ENCODE data around the gene SNUPN. TPM values are rescaled to one million over a fixed set of nuclear protein-coding genes. Genes with fewer than 3 reads are reported as not detected.

The SNUPN gene
- total and polyA plus RNA-seq, 2 donors (not counting 1 experiment from before 2014, with no cell fraction given), result 10.5 to 23.5 TPM

GRCh38 chr15:75641603-75642002 lies 16.1 kb upstream of the SNUPN start:
- ChIA-PET POLR2A (interaction anchor here (0.6 to 4.5 kb wide), 4 partner anchors 16 to 306 kb away, joined by 3 to 38 read pairs (median 14); partner anchors contain the start of genes COMMD4 and SNUPN), CTCF (interaction anchor here (0.7 to 3.8 kb wide), 4 partner anchors 102 to 289 kb away, joined by 3 to 29 read pairs (median 4); partner anchors contain the start of gene MAN2C1)
- H3K79me2 ChIP-seq (ENCODE audit: control insufficient read depth, insufficient read depth, low read length), result peaks cover 30% of the 10 kb centered on the region
- intact Hi-C loops (cut with micrococcal nuclease), result loop anchor here (1.0 to 10.0 kb wide), 4 partner anchors 117 to 1099 kb away; partner anchors contain the start of genes ARID3B and PPCDC
- TF ChIP-seq CTCF (IDR thresholded peaks at IDR 0.05), result no peak
- no peak for TF ChIP-seq EZH2 (IDR thresholded peaks at IDR 0.05; ENCODE audit: borderline replicate concordance, insufficient read depth, low read depth, low read length, poor library complexity, severe bottlenecking)
- ATAC-seq (ENCODE audit: low read depth) (no peak), DNase-seq (no peak)
- H3K4me1 ChIP-seq (ENCODE audit: control insufficient read depth in 2 of 2, insufficient read depth in 2 of 2, low read length in 2 of 2), result peaks cover 32 to 36% of the 10 kb centered on the region in 2 donors
- H3K9me3 ChIP-seq (ENCODE audit: control extremely low read depth in 1 of 3, control insufficient read depth in 2 of 3, insufficient read depth in 1 of 3, low read length in 2 of 3), result no peaks in the 10 kb centered on the region
- Mint-ChIP-seq H3K27ac (no peak overlapping the region), H3K4me1 (peaks cover 40% of the 10 kb centered on the region), H3K9me3 (ENCODE audit: insufficient read depth) (no peaks in the 10 kb centered on the region), H3K4me3 (no peak overlapping the region), H3K27me3 (peaks cover 2% of the 10 kb centered on the region)
- H2AFZ ChIP-seq (ENCODE audit: insufficient read depth, low read depth, low read length, poor library complexity, severe bottlenecking), result no peak overlapping the region
- no peak overlapping the region for H3K27ac ChIP-seq (ENCODE audit: low read length in 2 of 2)
- peaks cover 0 to 10% of the 10 kb centered on the region in 2 experiments for H3K36me3 ChIP-seq (replicated peaks in 1 of 2; ENCODE audit: control extremely low read depth in 1 of 2, control insufficient read depth in 1 of 2, extremely low read depth in 1 of 2, insufficient read depth in 2 of 2, low read length in 1 of 2)
- H3K27me3 ChIP-seq (replicated peaks in 1 of 4; ENCODE audit: control extremely low read depth in 1 of 4, control insufficient read depth in 3 of 4, insufficient read depth in 4 of 4, low read length in 3 of 4), result peaks cover 0 to 6% (median 4%) of the 10 kb centered on the region in 4 experiments
- no peak overlapping the region for H3K4me3 ChIP-seq (ENCODE audit: control extremely low read depth in 1 of 5, extremely low read depth in 1 of 5, insufficient read depth in 1 of 5, low read depth in 2 of 5, low read length in 4 of 5)
- no peak overlapping the region for H3K4me2 ChIP-seq (replicated peaks; ENCODE audit: low read depth, low read length, poor library complexity, severe bottlenecking)
- no peak overlapping the region for H3K9ac ChIP-seq (ENCODE audit: low read length)
- peaks cover 25% of the 10 kb centered on the region for H4K20me1 ChIP-seq (ENCODE audit: control insufficient read depth, insufficient read depth, low read length, poor library complexity, severe bottlenecking)
- WGBS (ENCODE audit: insufficient coverage), result 100% methylated on average over 2 of the region's 5 CpGs

GRCh38 chr15:75641179-75641503 lies 15.6 kb upstream of the SNUPN start:
- intact Hi-C loops (cut with micrococcal nuclease), result loop anchor here (1.0 to 10.0 kb wide), 4 partner anchors 118 to 1099 kb away; partner anchors contain the start of genes ARID3B and PPCDC
- H3K9ac ChIP-seq (ENCODE audit: low read length), result peak overlapping the region; percentile 95
- Mint-ChIP-seq H3K27me3 (no peaks in the 10 kb centered on the region), H3K9me3 (ENCODE audit: insufficient read depth) (no peaks in the 10 kb centered on the region), H3K27ac (peak overlapping the region; percentile 96), H3K4me1 (peaks cover 38% of the 10 kb centered on the region), H3K4me3 (peak overlapping the region; percentile 95)
- H3K27ac ChIP-seq (ENCODE audit: low read length in 2 of 2), result peak overlapping the region; percentile 78 to 81
- peaks cover 29 to 36% of the 10 kb centered on the region in 2 donors for H3K4me1 ChIP-seq (ENCODE audit: control insufficient read depth in 2 of 2, insufficient read depth in 2 of 2, low read length in 2 of 2)
- TF ChIP-seq EZH2 (IDR thresholded peaks at IDR 0.05; ENCODE audit: borderline replicate concordance, insufficient read depth, low read depth, low read length, poor library complexity, severe bottlenecking), result no peak
- TF ChIP-seq CTCF (IDR thresholded peaks at IDR 0.05), result no peak
- H2AFZ ChIP-seq (ENCODE audit: insufficient read depth, low read depth, low read length, poor library complexity, severe bottlenecking), result peak overlapping the region; percentile 91
- no peaks in the 10 kb centered on the region for H3K9me3 ChIP-seq (ENCODE audit: control extremely low read depth in 1 of 3, control insufficient read depth in 2 of 3, insufficient read depth in 1 of 3, low read length in 2 of 3)
- DNase-seq (no peak), ATAC-seq (ENCODE audit: low read depth) (no peak)
- H3K4me3 ChIP-seq (ENCODE audit: control extremely low read depth in 1 of 5, extremely low read depth in 1 of 5, insufficient read depth in 1 of 5, low read depth in 2 of 5, low read length in 4 of 5), result peak overlapping the region in 1 of 5 experiments; percentile 91
- peak overlapping the region; percentile 97 for H3K4me2 ChIP-seq (replicated peaks; ENCODE audit: low read depth, low read length, poor library complexity, severe bottlenecking)
- peaks cover 25% of the 10 kb centered on the region for H4K20me1 ChIP-seq (ENCODE audit: control insufficient read depth, insufficient read depth, low read length, poor library complexity, severe bottlenecking)
- peaks cover 35% of the 10 kb centered on the region for H3K79me2 ChIP-seq (ENCODE audit: control insufficient read depth, insufficient read depth, low read length)
- peaks cover 0 to 4% (median under 1%) of the 10 kb centered on the region in 4 experiments for H3K27me3 ChIP-seq (replicated peaks in 1 of 4; ENCODE audit: control extremely low read depth in 1 of 4, control insufficient read depth in 3 of 4, insufficient read depth in 4 of 4, low read length in 3 of 4)
- peaks cover 0 to 10% of the 10 kb centered on the region in 2 experiments for H3K36me3 ChIP-seq (replicated peaks in 1 of 2; ENCODE audit: control extremely low read depth in 1 of 2, control insufficient read depth in 1 of 2, extremely low read depth in 1 of 2, insufficient read depth in 2 of 2, low read length in 1 of 2)
- no CpG with 5 or more reads among the region's 4 CpGs for WGBS (ENCODE audit: insufficient coverage)
- CTCF ChIA-PET, result interaction anchor here (0.7 to 3.8 kb wide), 4 partner anchors 103 to 289 kb away, joined by 3 to 29 read pairs (median 4); partner anchors contain the start of gene MAN2C1
- POLR2A ChIA-PET, result interaction anchor here (2.7 to 4.5 kb wide), 2 partner anchors 15 to 186 kb away, joined by 20 to 38 read pairs; partner anchors contain the start of gene SNUPN
